ENCODE results near the gene UBXN2A. TPM values are rescaled to one million over a fixed set of nuclear protein-coding genes. Genes with fewer than 3 reads are reported as not detected.

Gene UBXN2A
- total RNA-seq, 1 experiment from 2014 or later: 19.7 TPM

GRCh38 chr2:24022324-24022974 lies 82.2 kb downstream of the UBXN2A start:
- no peak for TF ChIP-seq CTCF (conservative IDR thresholded peaks at IDR 0.05)
- Mint-ChIP-seq H3K27me3 (ENCODE audit: low read depth) (no peaks in the 10 kb centered on the region), H3K4me3 (no peak overlapping the region; a peak in 2 of 5 replicates), H3K4me1 (peaks cover 50 to 52% of the 10 kb centered on the region in 2 experiments), H3K36me3 (ENCODE audit: insufficient read depth in 1 of 3, low read depth in 3 of 3) (peaks cover 27 to 35% (median 29%) of the 10 kb centered on the region in 3 experiments), H3K27ac (peak overlapping the region in 2 of 3 experiments; percentile 64 to 71; a peak in 4 of 7 replicates), H3K9me3 (0 out of 5 replicates have a peak, but pooled peaks cover 0 to 3% of the 10 kb centered on the region in 2 experiments)
- H3K79me2 ChIP-seq (ENCODE audit: insufficient read depth, low read length): no peaks in the 10 kb centered on the region; the same call in 1 of the 2 replicates
- H3K14ac ChIP-seq (ENCODE audit: insufficient read depth, low read length): no peak overlapping the region
- H2AK5ac ChIP-seq (ENCODE audit: insufficient read length, low read length): no peak overlapping the region
- no peaks in the 10 kb centered on the region for H3K23me2 ChIP-seq (ENCODE audit: insufficient read length, low read depth, low read length, poor library complexity, severe bottlenecking)
- H4K8ac ChIP-seq (replicated peaks; ENCODE audit: insufficient read length, low read depth, low read length): no peak overlapping the region
- no peak overlapping the region for H4K91ac ChIP-seq (ENCODE audit: insufficient read length, low read depth, low read length)
- H3K9ac ChIP-seq (ENCODE audit: extremely low read depth, insufficient read length, low read length): no peak overlapping the region
- H3T11ph ChIP-seq (ENCODE audit: low read length): no peak overlapping the region
- H3K56ac ChIP-seq (ENCODE audit: insufficient read length, low read depth, low read length): no peak overlapping the region
- H3K9me3 ChIP-seq (ENCODE audit: control insufficient read depth, low read depth, low read length): no peaks in the 10 kb centered on the region
- H4K5ac ChIP-seq (ENCODE audit: insufficient read length, low read depth, low read length): no peak overlapping the region
- no peaks in the 10 kb centered on the region for H4K20me1 ChIP-seq (ENCODE audit: control insufficient read depth, insufficient read depth, insufficient read length)
- no peak overlapping the region for H2BK15ac ChIP-seq (ENCODE audit: low read depth, low read length)
- no peak for DNase-seq
- H3K23ac ChIP-seq (ENCODE audit: insufficient read length, low read depth, low read length): no peak overlapping the region
- H3K4me1 ChIP-seq (ENCODE audit: insufficient read depth, low read length): peaks cover 15% of the 10 kb centered on the region; the same call in 1 of the 2 replicates
- no peak overlapping the region for H3K18ac ChIP-seq (ENCODE audit: insufficient read length, low read depth, low read length)
- no peak overlapping the region for H3K4ac ChIP-seq (ENCODE audit: low read depth, low read length)
- H3K27me3 ChIP-seq (ENCODE audit: insufficient read depth, low read length): no peaks in the 10 kb centered on the region
- H3K79me1 ChIP-seq (ENCODE audit: insufficient read depth, low read depth, low read length, poor library complexity, severe bottlenecking): no peaks in the 10 kb centered on the region
- H2AFZ ChIP-seq (ENCODE audit: low read length): no peak overlapping the region
- no peak overlapping the region for H3K4me2 ChIP-seq (ENCODE audit: insufficient read depth, insufficient read length, low read length)
- no peak overlapping the region for H3K27ac ChIP-seq (ENCODE audit: insufficient read length, low read depth, low read length)
- no peak overlapping the region for H2BK12ac ChIP-seq (ENCODE audit: insufficient read length, low read depth, low read length)
- H2BK5ac ChIP-seq (ENCODE audit: insufficient read length, low read length): no peak overlapping the region
- no CpG with 5 or more reads among the region's 14 CpGs for WGBS (ENCODE audit: extremely low coverage, insufficient read length, low lambda C conversion rate)
- H2BK120ac ChIP-seq (ENCODE audit: low read depth, low read length, poor library complexity, severe bottlenecking): no peak overlapping the region
- no peak overlapping the region for H2BK20ac ChIP-seq (ENCODE audit: low read depth, low read length, poor library complexity, severe bottlenecking)
